Neuronal stem cell (in vitro differentiated cells): ENCODE results near the gene ATG10.
A peak's percentile ranks its signal among the peaks of the same experiment; 100 is the strongest.

ENCODE experiments used
- DNase-seq: peaks from one replicate; pipeline ENCODE4 v3.0.0-alpha.2; 2013; ENCODE audit warnings: low spot score
- H2AFZ ChIP-seq: one replicate; pipeline ENCODE4 v1.6.1; 2013; ENCODE audit warnings: mild to moderate bottlenecking, low read length, inconsistent platforms
- H2AK5ac ChIP-seq: 2 replicates; pipeline ENCODE4 v1.6.1; 2013; ENCODE audit warnings: low read depth, mild to moderate bottlenecking, inconsistent platforms, low read length, moderate library complexity, mixed read lengths
- H2BK120ac ChIP-seq: 2 replicates; pipeline ENCODE4 v1.6.1; 2013; ENCODE audit warnings: low read depth, mild to moderate bottlenecking, inconsistent platforms, low read length, moderate library complexity, mixed read lengths
- H2BK12ac ChIP-seq: one replicate; pipeline ENCODE4 v1.6.1; 2013; ENCODE audit warnings: low read length, inconsistent platforms
- H2BK15ac ChIP-seq: 2 replicates; pipeline ENCODE4 v1.6.1; 2013; ENCODE audit warnings: mild to moderate bottlenecking, low read length, inconsistent platforms, mixed read lengths
- H2BK5ac ChIP-seq: one replicate; pipeline ENCODE4 v1.6.1; 2013; ENCODE audit warnings: inconsistent platforms, mild to moderate bottlenecking, low read length, moderate library complexity
- H3K14ac ChIP-seq: one replicate; pipeline ENCODE4 v1.6.1; 2013; ENCODE audit warnings: low read length, inconsistent platforms
- H3K18ac ChIP-seq: 2 replicates; pipeline ENCODE4 v1.6.1; 2013; ENCODE audit warnings: low read length, inconsistent platforms
- H3K23ac ChIP-seq: 2 replicates; pipeline ENCODE4 v1.6.1; 2013; ENCODE audit warnings: low read depth, mild to moderate bottlenecking, mixed read lengths, low read length, inconsistent platforms; ENCODE audit not compliant: poor library complexity
- H3K27ac ChIP-seq: replicated peaks from 3 replicates; pipeline ENCODE4 v1.5.1; 2013; ENCODE audit warnings: low read length, inconsistent platforms
- H3K27me3 ChIP-seq, 3 experiments: 2 replicates each; pipeline ENCODE4 v1.6.1; 2013; ENCODE audit warnings: low read length in 3 of 3, mild to moderate bottlenecking in 2 of 3, inconsistent platforms in 1 of 3, low read depth in 1 of 3, mixed read lengths in 1 of 3, moderate library complexity in 1 of 3; ENCODE audit not compliant: control insufficient read depth in 3 of 3, insufficient read depth in 3 of 3
- H3K36me3 ChIP-seq, 2 donors: replicated peaks in 1 of 2; 2 replicates each; pipeline ENCODE4 v1.6.1; 2013; ENCODE audit warnings: low read length in 2 of 2; ENCODE audit not compliant: control insufficient read depth in 2 of 2, insufficient read depth in 2 of 2
- H3K4ac ChIP-seq: 2 replicates; pipeline ENCODE4 v1.6.1; 2013; ENCODE audit warnings: inconsistent platforms, mild to moderate bottlenecking, low read length, moderate library complexity
- H3K4me1 ChIP-seq, 2 donors: 1 replicate in 1 of 2; 2 replicates in 1 of 2; pipeline ENCODE4 v1.6.1; 2013; ENCODE audit warnings: low read length in 2 of 2, low read depth in 1 of 2; ENCODE audit not compliant: control insufficient read depth in 2 of 2, insufficient read depth in 1 of 2
- H3K4me2 ChIP-seq: one replicate; pipeline ENCODE4 v1.6.1; 2013; ENCODE audit warnings: mild to moderate bottlenecking, low read length, inconsistent platforms; ENCODE audit not compliant: insufficient read depth, poor library complexity, severe bottlenecking
- H3K4me3 ChIP-seq, 2 donors: 2 replicates each; pipeline ENCODE4 v1.5.1; 2013; ENCODE audit warnings: low read length in 2 of 2, mild to moderate bottlenecking in 2 of 2, inconsistent platforms in 1 of 2, moderate library complexity in 1 of 2
- H3K79me1 ChIP-seq: one replicate; pipeline ENCODE4 v1.6.1; 2013; ENCODE audit warnings: low read depth, mild to moderate bottlenecking, inconsistent platforms, low read length, moderate library complexity
- H3K9ac ChIP-seq: one replicate; pipeline ENCODE4 v1.6.1; 2013; ENCODE audit warnings: mild to moderate bottlenecking, low read depth, low read length, inconsistent platforms; ENCODE audit not compliant: poor library complexity
- H3K9me3 ChIP-seq, 2 donors: replicated peaks in 1 of 2; 2 replicates each; pipeline versions ENCODE3 to v1.6.1; 2013; ENCODE audit warnings: low read length in 2 of 2, mild to moderate bottlenecking in 2 of 2, inconsistent platforms in 1 of 2, low read depth in 1 of 2, mixed read lengths in 1 of 2, moderate library complexity in 1 of 2; ENCODE audit not compliant: control insufficient read depth in 2 of 2, insufficient read depth in 1 of 2
- H4K8ac ChIP-seq: one replicate; pipeline ENCODE4 v1.6.1; 2013; ENCODE audit warnings: low read depth, mild to moderate bottlenecking, inconsistent platforms, low read length, moderate library complexity
- H4K91ac ChIP-seq: one replicate; pipeline ENCODE4 v1.6.1; 2013; ENCODE audit warnings: low read length, low read depth, mild to moderate bottlenecking, inconsistent platforms; ENCODE audit not compliant: poor library complexity
- WGBS, 2 donors: extraction: QIAGEN DNeasy Blood & Tissue Kit; methylation state at CpG; one replicate each; pipeline ENCODE4 v1.1.7; 2013; ENCODE audit warnings: missing lambda C conversion rate in 2 of 2, mixed read lengths in 1 of 2; ENCODE audit not compliant: insufficient read length in 2 of 2, insufficient replicate concordance in 1 of 2; ENCODE audit errors: extremely low coverage in 2 of 2; 5-methylcytosine and 5-hydroxymethylcytosine counted together

Gene ATG10

DNA sequence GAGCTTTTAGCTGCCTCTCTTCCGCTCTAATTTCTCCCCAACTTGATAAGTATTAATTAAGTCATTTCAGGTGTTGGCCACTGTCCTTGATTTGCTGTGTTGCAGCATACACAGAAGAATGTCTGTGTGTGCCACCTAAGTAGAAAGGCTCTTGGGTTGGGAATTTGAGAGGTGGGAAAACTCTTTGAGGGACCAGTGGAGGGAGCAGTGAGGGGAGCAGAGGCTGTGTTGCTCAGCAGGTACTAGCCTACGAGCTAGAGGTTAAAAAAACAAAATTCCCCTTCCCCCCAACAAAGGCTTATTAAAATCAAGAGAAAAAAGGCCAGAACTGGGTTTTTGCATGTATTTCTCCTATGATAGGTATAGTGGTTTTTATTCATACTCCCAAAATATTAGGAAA lies 285.4 kb downstream of the ATG10 start:
- no peak overlapping the region for H3K4ac ChIP-seq
- H2BK12ac ChIP-seq, result no peak overlapping the region
- H3K23ac ChIP-seq, result no peak overlapping the region
- H2AFZ ChIP-seq, result no peak overlapping the region
- no peak overlapping the region for H2BK5ac ChIP-seq
- H3K36me3 ChIP-seq, result no peaks in the 10 kb centered on the region
- H3K4me2 ChIP-seq, result no peak overlapping the region
- no peaks in the 10 kb centered on the region for H3K79me1 ChIP-seq
- H3K14ac ChIP-seq, result no peak overlapping the region
- no peak overlapping the region for H4K91ac ChIP-seq
- H3K9ac ChIP-seq, result no peak overlapping the region
- H3K27me3 ChIP-seq, result no peaks in the 10 kb centered on the region
- no peak for DNase-seq
- H3K4me3 ChIP-seq, result no peak overlapping the region
- peaks cover 0 to 2% of the 10 kb centered on the region in 2 donors for H3K4me1 ChIP-seq
- no peaks in the 10 kb centered on the region for H3K9me3 ChIP-seq
- H2BK15ac ChIP-seq, result no peak overlapping the region
- H3K27ac ChIP-seq, result no peak overlapping the region
- WGBS, 2 donors, result no CpG with 5 or more reads among the region's 2 CpGs
- H4K8ac ChIP-seq, result no peak overlapping the region
- H2AK5ac ChIP-seq, result no peak overlapping the region
- H3K18ac ChIP-seq, result no peak overlapping the region
- H2BK120ac ChIP-seq, result no peak overlapping the region

DNA sequence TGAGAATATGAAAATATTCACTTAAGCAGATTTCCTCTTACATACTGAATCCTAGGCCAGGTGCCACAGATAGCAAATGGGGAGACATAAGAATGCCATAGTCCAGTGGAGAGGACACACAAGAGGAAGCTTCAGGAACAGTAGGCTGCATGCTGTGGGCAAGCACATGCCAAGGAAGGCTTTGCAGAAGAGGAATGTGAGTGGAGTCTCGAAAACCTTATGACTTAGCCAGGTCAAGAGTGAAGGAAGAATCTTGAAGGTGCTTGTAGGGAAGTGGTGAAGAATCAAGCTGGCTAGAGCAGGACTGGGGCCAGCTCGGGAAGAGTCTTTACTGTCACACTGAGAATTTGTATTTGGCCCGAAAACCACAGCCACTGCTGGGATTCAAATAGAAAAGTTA lies 285.9 kb downstream of the ATG10 start:
- H4K8ac ChIP-seq, result no peak overlapping the region
- H3K18ac ChIP-seq, result no peak overlapping the region
- H3K79me1 ChIP-seq, result no peaks in the 10 kb centered on the region
- H3K36me3 ChIP-seq, result no peaks in the 10 kb centered on the region
- no peak overlapping the region for H3K23ac ChIP-seq
- peaks cover 0 to 2% of the 10 kb centered on the region in 2 donors for H3K4me1 ChIP-seq
- no peak overlapping the region for H2BK120ac ChIP-seq
- no peak overlapping the region for H4K91ac ChIP-seq
- H3K14ac ChIP-seq, result no peak overlapping the region
- no peak overlapping the region for H2AK5ac ChIP-seq
- no peak overlapping the region for H2BK15ac ChIP-seq
- WGBS, 2 donors, result no CpG with 5 or more reads among the region's 3 CpGs
- H3K4ac ChIP-seq, result no peak overlapping the region
- no peak overlapping the region for H3K27ac ChIP-seq
- H3K4me3 ChIP-seq, result no peak overlapping the region
- no peak overlapping the region for H2AFZ ChIP-seq
- H2BK12ac ChIP-seq, result no peak overlapping the region
- H3K9ac ChIP-seq, result no peak overlapping the region
- no peaks in the 10 kb centered on the region for H3K9me3 ChIP-seq
- no peak for DNase-seq
- H3K27me3 ChIP-seq, result no peaks in the 10 kb centered on the region
- H2BK5ac ChIP-seq, result no peak overlapping the region
- no peak overlapping the region for H3K4me2 ChIP-seq

DNA sequence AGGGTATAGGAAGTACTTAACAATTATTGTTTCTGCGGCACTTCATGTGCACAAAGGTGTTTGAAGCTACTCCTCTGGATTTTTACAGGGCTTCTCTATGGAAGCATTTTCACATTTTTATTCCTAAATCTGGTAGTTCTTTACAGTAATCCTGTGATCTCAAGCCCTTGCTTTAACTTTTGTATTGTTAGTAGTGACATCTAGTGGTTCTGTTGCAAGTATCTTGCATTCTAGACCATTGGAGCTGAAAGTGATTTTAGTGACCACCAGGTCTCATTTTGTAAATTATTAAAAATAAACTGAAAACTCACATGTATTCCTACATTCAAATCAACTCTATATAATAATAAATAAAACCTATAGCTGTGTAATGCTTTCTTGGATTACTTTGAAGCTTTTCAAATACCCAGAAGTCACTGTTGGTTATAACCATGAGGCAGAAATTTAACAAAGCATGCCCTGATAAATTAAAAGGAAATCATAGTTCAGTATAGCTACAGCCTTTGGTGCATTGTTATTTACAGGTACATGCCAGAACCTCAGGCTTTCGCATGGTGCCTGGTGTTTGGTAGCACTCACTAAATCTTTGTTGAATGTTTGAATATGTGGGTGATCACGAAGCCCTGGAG lies 287.5 kb downstream of the ATG10 start:
- Histone ChIP-seq H3K4me3 (no peak overlapping the region), H3K27me3 (no peaks in the 10 kb centered on the region), H3K4me1 (peaks cover 0 to 2% of the 10 kb centered on the region in 2 donors), H2BK5ac (no peak overlapping the region), H3K4me2 (no peak overlapping the region), H3K79me1 (no peaks in the 10 kb centered on the region), H2AK5ac (no peak overlapping the region), H2BK12ac (no peak overlapping the region), H3K27ac (no peak overlapping the region), H3K9me3 (no peaks in the 10 kb centered on the region), H2AFZ (peak overlapping the region; percentile 56), H2BK120ac (no peak overlapping the region), H3K9ac (no peak overlapping the region), H3K18ac (no peak overlapping the region), H3K36me3 (no peaks in the 10 kb centered on the region), H4K8ac (no peak overlapping the region), H2BK15ac (no peak overlapping the region), H4K91ac (no peak overlapping the region), H3K23ac (no peak overlapping the region), H3K14ac (no peak overlapping the region), H3K4ac (no peak overlapping the region)
- no peak for DNase-seq
- no CpG with 5 or more reads among the region's 3 CpGs for WGBS, 2 donors

DNA sequence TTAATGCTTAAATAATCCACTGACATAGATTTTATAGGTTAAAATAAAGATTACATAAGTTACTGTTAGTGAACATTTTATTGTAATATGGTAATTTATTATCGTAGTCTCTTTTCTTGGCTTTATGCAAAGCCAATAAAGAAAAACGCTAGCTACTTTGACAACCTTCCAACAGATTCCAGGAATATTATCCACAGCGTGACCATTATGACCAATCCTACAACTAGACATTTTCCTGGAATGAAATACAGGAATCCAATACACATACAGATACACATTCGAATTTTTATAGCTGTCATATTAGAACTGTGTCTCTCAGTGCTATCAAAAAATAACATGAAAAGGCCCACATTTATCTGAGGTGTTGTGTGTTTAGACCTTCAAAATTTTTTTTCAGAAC lies 293.2 kb downstream of the ATG10 start:
- Histone ChIP-seq H3K9ac (no peak overlapping the region), H2AFZ (no peak overlapping the region), H2AK5ac (no peak overlapping the region), H4K91ac (no peak overlapping the region), H3K36me3 (peaks cover 0 to 19% of the 10 kb centered on the region in 2 donors), H3K9me3 (peaks cover 0 to 2% of the 10 kb centered on the region in 2 donors), H3K27me3 (no peaks in the 10 kb centered on the region), H3K23ac (no peak overlapping the region), H3K18ac (no peak overlapping the region), H2BK12ac (no peak overlapping the region), H3K4me3 (no peak overlapping the region), H3K14ac (no peak overlapping the region), H3K4ac (no peak overlapping the region), H3K27ac (no peak overlapping the region), H4K8ac (no peak overlapping the region), H3K4me2 (no peak overlapping the region), H2BK15ac (no peak overlapping the region), H3K79me1 (no peaks in the 10 kb centered on the region), H2BK5ac (no peak overlapping the region), H3K4me1 (no peaks in the 10 kb centered on the region), H2BK120ac (no peak overlapping the region)
- no CpG with 5 or more reads among the region's 4 CpGs for WGBS, 2 donors
- no peak for DNase-seq
